NCI-H345 (cell line): Measurements from ENCODE around the gene ZNF692.
"Not testable (repeated sequence)": the region's sequence is repeated elsewhere in the genome, so short reads cannot be mapped to it uniquely, and the experiment has no call there.

Experiments used
- DNase-seq: peaks from one replicate; lab custom pipeline; 2025; lab: John Stamatoyannopoulos, UW

The ZNF692 gene

GRCh38 chr1:248848602-248849001 lies 10.3 kb downstream of the ZNF692 start:
- no peak for DNase-seq

- DNase-seq = no peak
These were observed 10.8 kb downstream of the ZNF692 start for GRCh38 chr1:248847956-248848561.

- DNase-seq = no peak
These were observed 11.5 kb downstream of the ZNF692 start for GRCh38 chr1:248847181-248847955.

- no peak for DNase-seq
These were observed 14.4 kb downstream of the ZNF692 start for GRCh38 chr1:248844526-248844925.

- DNase-seq = no peak
These were observed 15.2 kb downstream of the ZNF692 start for GRCh38 chr1:248843687-248844086.

- DNase-seq = no peak
These were observed 16.0 kb downstream of the ZNF692 start for GRCh38 chr1:248842781-248843331.

GRCh38 chr1:248841702-248842395 lies 17.0 kb downstream of the ZNF692 start:
- peak; percentile 14 for DNase-seq

GRCh38 chr1:248840946-248841345 lies 17.9 kb downstream of the ZNF692 start:
- DNase-seq = no peak

- DNase-seq = no peak
These were observed 19.7 kb downstream of the ZNF692 start for GRCh38 chr1:248839168-248839555.

GRCh38 chr1:248838357-248839167 lies 20.3 kb downstream of the ZNF692 start:
- peak; percentile 91 for DNase-seq

- DNase-seq = peak; percentile 99
These were observed 21.0 kb downstream of the ZNF692 start, which contains the start of gene ZNF672 for GRCh38 chr1:248837781-248838356. TSS of gene ZNF672 (plus strand) at chr1:248838224. CDS start at chr1:248847275, 9,051 bp downstream.

- DNase-seq = no peak
These were observed 21.7 kb downstream of the ZNF692 start for GRCh38 chr1:248837045-248837780.

- no peak for DNase-seq
These were observed 24.4 kb downstream of the ZNF692 start for GRCh38 chr1:248834343-248834940.

GRCh38 chr1:248831842-248832241 lies 27.0 kb downstream of the ZNF692 start:
- no peak for DNase-seq

- not testable (repeated sequence) for DNase-seq
These were observed 28.2 kb downstream of the ZNF692 start for GRCh38 chr1:248830718-248831017.

GRCh38 chr1:248828845-248829244 lies 30.0 kb downstream of the ZNF692 start:
- DNase-seq = no peak

- DNase-seq = peak; percentile 94
These were observed 32.8 kb downstream of the ZNF692 start, which contains the start of gene SH3BP5L for GRCh38 chr1:248825909-248826760. TSS of gene SH3BP5L (minus strand) at chr1:248825915. CDS start at chr1:248824935, 980 bp downstream.

GRCh38 chr1:248825573-248825908 lies 33.3 kb downstream of the ZNF692 start:
- no peak for DNase-seq

- no peak for DNase-seq
These were observed 33.7 kb downstream of the ZNF692 start for GRCh38 chr1:248825136-248825535.
